ENCODE measurements around the gene NUDT8.

DNA sequence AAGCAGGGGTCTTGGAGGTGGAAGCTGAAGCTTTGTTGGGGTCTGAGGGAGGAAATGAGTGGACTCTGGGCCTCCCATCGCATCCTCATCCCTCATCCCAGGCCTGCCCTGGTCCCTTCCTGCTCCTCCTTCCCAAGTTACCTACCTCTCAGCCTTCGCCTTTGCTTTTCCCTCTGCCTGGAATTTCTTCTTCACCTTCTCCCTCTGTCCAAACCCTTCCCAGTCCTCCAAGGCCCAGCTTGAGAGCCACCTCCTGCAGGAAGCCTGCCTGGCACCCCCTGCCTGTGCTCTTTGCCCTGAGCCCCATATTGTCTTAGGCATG lies 2.1 kb upstream of the NUDT8 start:
- TF ChIP-seq POLR2A (IDR thresholded peaks at IDR 0.05), result no peak
- TF ChIP-seq, protein P1, sequence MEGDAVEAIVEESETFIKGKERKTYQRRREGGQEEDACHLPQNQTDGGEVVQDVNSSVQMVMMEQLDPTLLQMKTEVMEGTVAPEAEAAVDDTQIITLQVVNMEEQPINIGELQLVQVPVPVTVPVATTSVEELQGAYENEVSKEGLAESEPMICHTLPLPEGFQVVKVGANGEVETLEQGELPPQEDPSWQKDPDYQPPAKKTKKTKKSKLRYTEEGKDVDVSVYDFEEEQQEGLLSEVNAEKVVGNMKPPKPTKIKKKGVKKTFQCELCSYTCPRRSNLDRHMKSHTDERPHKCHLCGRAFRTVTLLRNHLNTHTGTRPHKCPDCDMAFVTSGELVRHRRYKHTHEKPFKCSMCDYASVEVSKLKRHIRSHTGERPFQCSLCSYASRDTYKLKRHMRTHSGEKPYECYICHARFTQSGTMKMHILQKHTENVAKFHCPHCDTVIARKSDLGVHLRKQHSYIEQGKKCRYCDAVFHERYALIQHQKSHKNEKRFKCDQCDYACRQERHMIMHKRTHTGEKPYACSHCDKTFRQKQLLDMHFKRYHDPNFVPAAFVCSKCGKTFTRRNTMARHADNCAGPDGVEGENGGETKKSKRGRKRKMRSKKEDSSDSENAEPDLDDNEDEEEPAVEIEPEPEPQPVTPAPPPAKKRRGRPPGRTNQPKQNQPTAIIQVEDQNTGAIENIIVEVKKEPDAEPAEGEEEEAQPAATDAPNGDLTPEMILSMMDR (IDR thresholded peaks at IDR 0.05), result no peak
